HCT116 (cell line): ENCODE results near the gene SLBP. TPM values are rescaled to one million over a fixed set of nuclear protein-coding genes. Genes with fewer than 3 reads are reported as not detected.

ENCODE experiments used
- ATAC-seq: fragments of 200-7000 bp; cut with Tn5 transposase; 2 replicates; pipeline ENCODE4 v1.9.1; 2020; ENCODE audit warnings: mild to moderate bottlenecking, moderate library complexity
- BruUV-seq: library from RNA; stranded (reverse); fragments of 400-500 nt; replicated peaks from 2 replicates; lab custom pipeline; 2021; lab: Mats Ljungman, UMichigan
- CTCF ChIA-PET: fragments of 300-600 bp; sonication (Branson Sonifier 250); formaldehyde crosslinking; loops from one replicate; lab custom pipeline; 2021; ENCODE audit warnings: antibody characterized with exemption; lab: Charles Lee
- POLR2A ChIA-PET: fragments of 300-600, 350-600 bp; sonication (Branson Sonifier 250); formaldehyde crosslinking; loops from one replicate; lab custom pipeline; 2021; ENCODE audit warnings: antibody characterized with exemption; lab: Charles Lee
- RAD21 ChIA-PET, 2 experiments: fragments of 300-600 bp; sonication (Branson Sonifier 250); formaldehyde crosslinking; loops; one replicate each; lab custom pipeline; 2023; ENCODE audit warnings: low total read pairs in 2 of 2; ENCODE audit not compliant: uncharacterized antibody in 2 of 2, unreplicated experiment in 2 of 2, low non-redundant PET in 1 of 2; lab: Charles Lee
- DNase-seq: peaks from one replicate; pipeline ENCODE4 v3.0.0-alpha.2; 2010; ENCODE audit warnings: low read depth, low spot score
- H2AFZ ChIP-seq: fragments of 200-600 bp; shearing (Covaris generic), sonication (generic); 2 replicates; pipeline ENCODE4 v1.6.1; 2017; ENCODE audit warnings: low read depth, mixed run types, mixed read lengths, antibody characterized with exemption, low read length; ENCODE audit not compliant: poor library complexity, severe bottlenecking
- H3K27ac ChIP-seq: 2 replicates; pipeline ENCODE4 v1.5.1; 2012; ENCODE audit warnings: low read depth, low read length
- H3K27me3 ChIP-seq: fragments of 200-600 bp; sonication (generic); 2 replicates; pipeline ENCODE4 v1.6.1; 2016; ENCODE audit warnings: mixed run types, low read length, mixed read lengths; ENCODE audit not compliant: insufficient read depth
- H3K36me3 ChIP-seq, 2 experiments: fragments of 200-500 bp in 1 of 2; fragments of 200-600 bp in 1 of 2; sonication (Bioruptor generic) in 1 of 2; sonication (generic) in 1 of 2; 2 replicates each; pipeline versions ENCODE4 v1.5.1 to v1.6.1; 2014 to 2016; ENCODE audit warnings: low read length in 2 of 2, inconsistent platforms in 1 of 2, mixed read lengths in 1 of 2, mixed run types in 1 of 2; ENCODE audit not compliant: insufficient read depth in 2 of 2, control insufficient read depth in 1 of 2
- H3K4me1 ChIP-seq, 2 experiments: fragments of 200-600 bp in 1 of 2; sonication (generic) in 1 of 2; 2 replicates each; pipeline versions ENCODE4 v1.5.1 to v1.6.1; 2012 to 2017; ENCODE audit warnings: low read length in 2 of 2, inconsistent platforms in 1 of 2, mild to moderate bottlenecking in 1 of 2, mixed read lengths in 1 of 2, mixed run types in 1 of 2, moderate library complexity in 1 of 2; ENCODE audit not compliant: insufficient read depth in 2 of 2, control insufficient read depth in 1 of 2
- H3K4me2 ChIP-seq: fragments of 200-600 bp; sonication (generic); 2 replicates; pipeline ENCODE4 v1.6.1; 2017; ENCODE audit warnings: mixed run types, low read length, mixed read lengths
- H3K4me3 ChIP-seq, 2 experiments: fragments of 200-600 bp in 1 of 2; sonication (generic) in 1 of 2; replicated peaks in 1 of 2; 2 replicates each; pipeline ENCODE4 v1.5.1; 2011 to 2016; ENCODE audit warnings: low read length in 2 of 2, control low read depth in 1 of 2, low read depth in 1 of 2, mild to moderate bottlenecking in 1 of 2, mixed read lengths in 1 of 2, mixed run types in 1 of 2
- H3K79me2 ChIP-seq: fragments of 200-600 bp; sonication (generic); 2 replicates; pipeline ENCODE4 v1.6.1; 2017; ENCODE audit warnings: mild to moderate bottlenecking, mixed run types, low read length, moderate library complexity, mixed read lengths; ENCODE audit not compliant: insufficient read depth
- H3K9ac ChIP-seq: fragments of 200-600 bp; sonication (generic); 2 replicates; pipeline ENCODE4 v1.6.1; 2016; ENCODE audit warnings: low read length, mixed read lengths
- H3K9me2 ChIP-seq: fragments of 200-600 bp; sonication (generic), shearing (Covaris generic); 2 replicates; pipeline ENCODE4 v1.6.1; 2017; ENCODE audit warnings: mixed run types, mild to moderate bottlenecking, moderate library complexity; ENCODE audit not compliant: insufficient read depth
- H3K9me3 ChIP-seq, 2 experiments: fragments of 200-500 bp in 1 of 2; fragments of 200-600 bp in 1 of 2; sonication (Bioruptor generic) in 1 of 2; sonication (generic) in 1 of 2; 2 replicates each; pipeline ENCODE4 v1.6.1; 2014 to 2017; ENCODE audit warnings: low read length in 2 of 2, mixed read lengths in 2 of 2, inconsistent platforms in 1 of 2, low read depth in 1 of 2, mild to moderate bottlenecking in 1 of 2, mixed run types in 1 of 2, moderate library complexity in 1 of 2; ENCODE audit not compliant: control insufficient read depth in 1 of 2, insufficient read depth in 1 of 2
- H4K20me1 ChIP-seq: fragments of 200-600 bp; sonication (generic), shearing (Covaris generic); 2 replicates; pipeline ENCODE4 v1.6.1; 2017; ENCODE audit warnings: mixed run types, mild to moderate bottlenecking, moderate library complexity; ENCODE audit not compliant: insufficient read depth
- CTCF ChIP-seq, 3 experiments: fragments of 200-600 bp in 1 of 3; sonication (generic) in 1 of 3; IDR thresholded peaks in 2 of 3; conservative IDR thresholded peaks in 1 of 3; 2 replicates each; pipeline ENCODE4 v1.5.1; 2012 to 2017; ENCODE audit warnings: low read depth in 2 of 3, low read length in 2 of 3, antibody characterized with exemption in 1 of 3, borderline replicate concordance in 1 of 3, control low read depth in 1 of 3, mild to moderate bottlenecking in 1 of 3, mixed read lengths in 1 of 3, mixed run types in 1 of 3, moderate library complexity in 1 of 3; ENCODE audit not compliant: insufficient read depth in 1 of 3
- EGR1 ChIP-seq: IDR thresholded peaks from 2 replicates; pipeline ENCODE4 v1.6.1; 2012; ENCODE audit warnings: low read depth
- MAX ChIP-seq: IDR thresholded peaks from 2 replicates; pipeline ENCODE4 v1.6.1; 2012
- POLR2AphosphoS5 ChIP-seq: IDR thresholded peaks from 2 replicates; pipeline ENCODE4 v1.6.1; 2011; ENCODE audit warnings: mild to moderate bottlenecking, low read depth, low read length, moderate library complexity
- RAD21 ChIP-seq: IDR thresholded peaks from 2 replicates; pipeline ENCODE4 v1.6.1; 2012; ENCODE audit warnings: low read depth, mild to moderate bottlenecking
- REST ChIP-seq: IDR thresholded peaks from 2 replicates; pipeline ENCODE4 v1.6.1; 2012; ENCODE audit warnings: low read depth
- SP1 ChIP-seq: IDR thresholded peaks from 2 replicates; pipeline ENCODE4 v1.6.1; 2012; ENCODE audit warnings: low read depth
- SRF ChIP-seq: IDR thresholded peaks from 2 replicates; pipeline ENCODE4 v1.6.1; 2012; ENCODE audit warnings: low read depth
- YY1 ChIP-seq: IDR thresholded peaks from 2 replicates; pipeline ENCODE4 v1.6.1; 2011; ENCODE audit warnings: low read length, low read depth, moderate library complexity, mild to moderate bottlenecking; ENCODE audit not compliant: insufficient replicate concordance; ENCODE audit errors: extremely low read depth
- ZFX ChIP-seq: fragments of 450-650 bp; IDR thresholded peaks from 2 replicates; pipeline ENCODE4 v1.6.1; 2017
- intact Hi-C: fragments of 100-400 bp; cut with micrococcal nuclease; formaldehyde crosslinking; loops from 2 replicates; pipeline ENCODE4 v1.10.0; 2022
- total RNA-seq: library from RNA; stranded (reverse); gene quantifications from one replicate; pipeline ENCODE4 v1.2.1, GENCODE V29; 2021; ENCODE audit not compliant: unreplicated experiment

SLBP gene
- total RNA-seq, 1 experiment from 2014 or later, result 101 TPM

GRCh38 chr4:1725521-1725920, 13.4 kb upstream of the SLBP start:
- Histone ChIP-seq H3K79me2 (peaks cover 91% of the 10 kb centered on the region), H3K4me2 (no peak overlapping the region), H3K27me3 (no peaks in the 10 kb centered on the region), H3K9ac (no peak overlapping the region), H3K9me2 (no peaks in the 10 kb centered on the region), H2AFZ (no peak overlapping the region), H4K20me1 (no peaks in the 10 kb centered on the region; the same call in 1 of the 2 replicates), H3K27ac (peak overlapping the region; percentile 74; the same call in 1 of the 2 replicates), H3K4me1 (peaks cover 22 to 37% of the 10 kb centered on the region in 2 experiments), H3K4me3 (no peak overlapping the region), H3K9me3 (no peaks in the 10 kb centered on the region)
- ATAC-seq, result no peak
- RAD21 ChIA-PET, result no interaction called here
- CTCF ChIA-PET, result interaction anchor here (1.2 to 4.6 kb wide), 2 partner anchors 32 to 96 kb away, joined by 3 to 26 read pairs; no protein-coding TSS in a partner anchor
- intact Hi-C loops, result no loop called here
- no peak for DNase-seq
- POLR2A ChIA-PET, result interaction anchor here (1.5 kb wide), 1 partner anchor 32 kb away, joined by 6 read pairs; no protein-coding TSS in a partner anchor
- BruUV-seq, result no TSS peak
- TF ChIP-seq ZFX (no peak), POLR2AphosphoS5 (no peak), EGR1 (no peak), MAX (no peak)
- TF ChIP-seq, all 23 proteins: peak for 0
- H3K36me3 ChIP-seq, result peaks cover 19 to 67% of the 10 kb centered on the region in 2 experiments

- Histone ChIP-seq H3K27me3 (no peaks in the 10 kb centered on the region), H3K9me2 (no peaks in the 10 kb centered on the region), H3K79me2 (peaks cover 91% of the 10 kb centered on the region), H3K4me3 (peak overlapping the region; percentile 94 to 96), H4K20me1 (no peaks in the 10 kb centered on the region; the same call in 1 of the 2 replicates), H3K27ac (peak overlapping the region; percentile 87), H3K4me1 (peaks cover 22 to 45% of the 10 kb centered on the region in 2 experiments), H3K4me2 (peak overlapping the region; percentile 94), H3K9ac (peak overlapping the region; percentile 98), H3K36me3 (peaks cover 8 to 52% of the 10 kb centered on the region in 2 experiments; a peak in 2 of 4 replicates), H3K9me3 (no peaks in the 10 kb centered on the region), H2AFZ (no peak overlapping the region)
- ATAC-seq (no peak), DNase-seq (no peak)
- TF ChIP-seq SRF (no peak), SP1 (no peak), YY1 (no peak), CTCF (IDR thresholded peaks at IDR 0.05 in 2 of 3, conservative IDR thresholded peaks at IDR 0.05 in 1 of 3; ENCODE audit: borderline replicate concordance in 1 of 3, insufficient read depth in 1 of 3, low read depth in 2 of 3, low read length in 2 of 3) (no peak), ZFX (no peak), EGR1 (no peak), REST (no peak), RAD21 (no peak)
- ChIA-PET POLR2A (interaction anchor here (1.0 kb wide), 1 partner anchor 11 kb away, joined by 3 read pairs; the partner anchor contains the start of gene SLBP), CTCF (interaction anchor here (2.7 to 4.6 kb wide), 2 partner anchors 30 kb away, joined by 15 to 26 read pairs; no protein-coding TSS in a partner anchor), RAD21 (no interaction called here)
- intact Hi-C loops, result no loop called here
- BruUV-seq, result TSS peak; percentile 32
Measured at GRCh38 chr4:1723131-1723801, 11.1 kb upstream of the SLBP start.
